GM12892 (cell line): ENCODE data around the gene LIME1.

ENCODE experiments used
- DNase-seq: peaks from one replicate; pipeline ENCODE4 v3.0.0; 2011; ENCODE audit not compliant: insufficient read length
- FAIRE-seq: peaks from 2 replicates; lab custom pipeline; 2011; peaks lifted over from hg19 to GRCh38; lab: Jason Lieb, UNC
- POLR2A ChIP-seq: IDR thresholded peaks from 2 replicates; pipeline ENCODE4 v1.6.1; 2011; ENCODE audit warnings: low read depth, low read length, control low read depth
- POLR2AphosphoS5 ChIP-seq: IDR thresholded peaks from 2 replicates; pipeline ENCODE4 v1.6.1; 2011; ENCODE audit warnings: low read depth, low read length, control low read depth
- TAF1 ChIP-seq: IDR thresholded peaks from 2 replicates; pipeline ENCODE4 v1.6.1; 2011; ENCODE audit warnings: low read depth, mild to moderate bottlenecking, control low read depth, low read length, borderline replicate concordance

LIME1 gene

GRCh38 chr20:63777614-63778013 is 41.1 kb downstream of the LIME1 start:
- TF ChIP-seq POLR2A (no peak), POLR2AphosphoS5 (no peak), TAF1 (no peak)
- DNase-seq (no peak), FAIRE-seq (no peak)

DNA sequence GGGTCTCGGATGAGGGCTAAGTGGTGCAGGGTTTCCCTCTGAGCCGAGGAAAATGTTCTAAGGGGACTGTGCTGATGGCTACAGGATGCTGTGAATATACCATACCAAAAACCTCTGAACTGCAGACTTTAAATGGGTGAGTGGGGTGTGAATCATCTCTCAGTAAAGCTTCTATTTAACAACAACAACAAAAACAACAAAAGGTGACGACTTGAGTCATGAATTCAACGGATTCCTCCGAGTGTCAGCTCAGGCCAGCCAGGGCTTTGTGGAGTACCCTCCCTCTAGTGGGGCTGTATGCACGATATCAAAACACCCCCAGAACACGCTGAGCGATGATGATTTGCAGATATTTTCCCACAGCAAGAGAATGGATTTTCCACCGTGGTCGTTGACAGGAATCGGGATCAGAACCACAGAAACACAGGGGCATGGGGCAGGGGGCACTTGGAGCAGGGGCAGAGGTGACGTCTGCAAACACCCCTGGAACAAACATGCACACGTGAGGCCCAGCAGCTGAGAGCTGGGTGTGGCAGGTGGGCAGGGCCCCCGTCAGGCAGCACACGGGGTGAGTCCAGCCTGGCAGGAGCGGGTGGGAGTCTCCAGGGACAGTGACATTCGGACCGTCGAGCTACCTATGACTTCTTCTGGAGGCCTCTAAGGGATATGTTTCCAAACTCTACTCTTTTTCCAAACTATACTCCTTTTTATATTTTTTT is 41.7 kb downstream of the LIME1 start:
- no peak for TF ChIP-seq POLR2A
- TF ChIP-seq POLR2AphosphoS5 = no peak
- no peak for TF ChIP-seq TAF1
- DNase-seq = no peak
- no peak for FAIRE-seq

GRCh38 chr20:63778857-63779256 is 42.4 kb downstream of the LIME1 start:
- DNase-seq (no peak), FAIRE-seq (no peak)
- TF ChIP-seq POLR2A (no peak), TAF1 (no peak), POLR2AphosphoS5 (no peak)

DNA sequence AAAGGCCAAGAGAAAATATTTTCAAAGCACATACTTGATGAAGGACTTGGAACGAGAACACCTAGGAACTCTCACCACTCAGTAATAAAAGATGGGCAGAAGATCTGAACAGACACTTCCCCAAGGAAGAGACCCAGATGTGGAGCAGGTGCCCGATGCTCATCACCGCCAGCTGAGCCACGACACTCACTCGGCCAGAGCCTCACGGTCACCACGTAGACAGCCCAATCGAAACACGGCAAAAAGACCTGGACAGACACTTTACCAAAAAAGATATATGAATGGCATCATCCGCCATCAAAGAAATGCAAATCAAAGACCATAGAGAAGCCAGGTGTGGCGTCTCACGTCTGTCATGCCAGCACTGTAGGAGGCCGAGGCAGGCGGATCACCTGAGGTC is 44.7 kb downstream of the LIME1 start:
- no peak for FAIRE-seq
- DNase-seq = no peak
- TF ChIP-seq POLR2A = no peak
- TF ChIP-seq POLR2AphosphoS5 = no peak
- TF ChIP-seq TAF1 = no peak

- no peak for DNase-seq
- FAIRE-seq = no peak
- no peak for TF ChIP-seq TAF1
- no peak for TF ChIP-seq POLR2A
- TF ChIP-seq POLR2AphosphoS5 = no peak
These were observed 45.6 kb downstream of the LIME1 start for GRCh38 chr20:63782051-63782471.

DNA sequence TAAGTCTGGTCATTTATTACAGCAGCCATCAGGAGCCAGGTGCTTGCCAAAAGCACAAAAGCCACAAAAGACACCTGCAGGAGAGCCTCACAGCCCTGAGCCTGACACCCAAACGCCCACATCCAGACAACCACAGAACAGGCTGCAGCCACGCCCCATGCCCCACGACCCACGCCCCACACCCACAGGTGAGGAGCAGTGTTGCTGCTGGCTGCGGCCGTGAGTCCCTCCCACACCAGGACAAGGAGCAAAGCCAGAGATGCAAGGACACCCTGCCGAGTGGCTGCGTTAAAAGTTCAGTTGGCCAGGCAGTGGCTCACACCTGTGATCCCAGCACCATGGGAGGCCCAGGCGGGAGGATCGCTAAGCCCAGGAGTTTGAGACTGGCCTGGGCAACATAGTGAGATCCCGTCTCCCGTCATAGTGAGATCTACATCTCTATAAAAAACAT is 46.1 kb downstream of the LIME1 start:
- DNase-seq (no peak), FAIRE-seq (no peak)
- no peak for TF ChIP-seq POLR2A
- TF ChIP-seq POLR2AphosphoS5 = no peak
- no peak for TF ChIP-seq TAF1

DNA sequence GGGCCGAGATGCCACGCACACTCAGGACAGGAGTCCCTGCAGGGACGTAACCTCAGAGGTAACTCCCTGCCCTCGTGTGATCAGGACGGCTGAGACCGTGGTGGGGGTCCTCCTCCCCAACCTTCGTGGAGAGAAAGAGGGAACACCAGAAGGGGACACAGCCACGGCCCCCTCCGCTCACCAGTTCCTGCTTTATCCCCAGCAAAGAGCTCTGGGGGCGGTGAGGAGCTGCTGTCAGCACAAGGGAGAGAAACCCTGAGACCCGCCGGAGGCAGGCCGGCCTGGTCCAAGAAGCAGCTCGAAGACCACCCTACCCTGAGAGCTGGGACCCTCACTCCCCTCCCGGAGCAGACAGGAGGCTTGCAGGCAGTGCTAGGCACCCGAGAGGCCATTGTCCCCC is 47.5 kb downstream of the LIME1 start:
- no peak for FAIRE-seq
- no peak for DNase-seq
- TF ChIP-seq POLR2AphosphoS5 = no peak
- TF ChIP-seq TAF1 = no peak
- TF ChIP-seq POLR2A = no peak

GRCh38 chr20:63785691-63786131 is 49.2 kb downstream of the LIME1 start:
- TF ChIP-seq POLR2A = no peak
- no peak for DNase-seq
- no peak for FAIRE-seq

- no peak for DNase-seq
- TF ChIP-seq POLR2A (no peak), POLR2AphosphoS5 (no peak), TAF1 (no peak)
- no peak for FAIRE-seq
These were observed 50.8 kb downstream of the LIME1 start for GRCh38 chr20:63787302-63787701.

DNA sequence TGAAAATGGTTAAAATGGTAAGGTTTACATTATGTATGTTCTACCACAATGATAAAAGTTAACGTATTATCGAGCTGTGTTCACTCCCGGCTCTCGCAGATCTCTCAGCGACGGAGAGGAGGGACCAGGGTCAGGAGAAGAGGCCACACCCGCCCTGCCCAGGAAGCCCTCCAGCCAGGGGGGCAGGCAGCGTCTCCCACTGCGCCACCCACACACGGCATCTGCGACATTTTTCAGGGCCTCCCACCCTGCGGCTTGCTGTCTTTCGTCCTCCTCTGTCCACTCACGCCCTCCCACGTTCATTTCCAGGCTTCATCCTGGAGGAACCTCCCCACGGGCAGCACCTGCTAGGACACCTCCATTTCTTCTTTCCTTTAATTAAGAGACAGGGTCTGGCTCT is 51.3 kb downstream of the LIME1 start:
- TF ChIP-seq TAF1 (no peak), POLR2A (no peak), POLR2AphosphoS5 (no peak)
- FAIRE-seq = no peak
- DNase-seq = no peak
